GM18951 (cell line): ENCODE data around the gene EIF3I.

ENCODE experiments used
- POLR2A ChIP-seq: IDR thresholded peaks from 4 replicates; pipeline ENCODE4 v1.6.1; 2011; ENCODE audit warnings: mild to moderate bottlenecking; ENCODE audit not compliant: insufficient read length, insufficient read depth; ENCODE audit errors: extremely low read depth
- in situ Hi-C: fragments of 300-500 bp; cut with MboI; formaldehyde crosslinking; loops from one replicate; pipeline ENCODE4 v1.12.0; 2022; ENCODE audit warnings: low sequenced_read_pairs, mixed read lengths, inconsistent platforms; ENCODE audit not compliant: unreplicated experiment

EIF3I gene

GRCh38 chr1:32273391-32274208, 51.4 kb downstream of the EIF3I start:
- no peak for TF ChIP-seq POLR2A
- in situ Hi-C loops: no loop called here

- TF ChIP-seq POLR2A: no peak
- in situ Hi-C loops: no loop called here
These were observed 52.6 kb downstream of the EIF3I start for GRCh38 chr1:32274646-32275340.

- no peak for TF ChIP-seq POLR2A
- in situ Hi-C loops: no loop called here
These were observed 53.2 kb downstream of the EIF3I start for GRCh38 chr1:32275424-32275823.

GRCh38 chr1:32276032-32276782, 54.0 kb downstream of the EIF3I start:
- TF ChIP-seq POLR2A: peak; percentile 11
- in situ Hi-C loops: no loop called here
